GM10266 (cell line): ENCODE results near the gene BCL11B.
"Not testable (repeated sequence)": the region's sequence is repeated elsewhere in the genome, so short reads cannot be mapped to it uniquely, and the experiment has no call there.

Experiments
- DNase-seq: peaks from one replicate; pipeline ENCODE4 v3.0.0; 2012; ENCODE audit errors: extremely low spot score
- TF ChIP-seq, protein P1 (sequence below): IDR thresholded peaks from 2 replicates; pipeline ENCODE4 v1.5.1; 2012; ENCODE audit warnings: mild to moderate bottlenecking, low read depth; ENCODE audit not compliant: control insufficient read depth, insufficient read depth; ENCODE audit errors: missing control alignments

BCL11B gene

DNA sequence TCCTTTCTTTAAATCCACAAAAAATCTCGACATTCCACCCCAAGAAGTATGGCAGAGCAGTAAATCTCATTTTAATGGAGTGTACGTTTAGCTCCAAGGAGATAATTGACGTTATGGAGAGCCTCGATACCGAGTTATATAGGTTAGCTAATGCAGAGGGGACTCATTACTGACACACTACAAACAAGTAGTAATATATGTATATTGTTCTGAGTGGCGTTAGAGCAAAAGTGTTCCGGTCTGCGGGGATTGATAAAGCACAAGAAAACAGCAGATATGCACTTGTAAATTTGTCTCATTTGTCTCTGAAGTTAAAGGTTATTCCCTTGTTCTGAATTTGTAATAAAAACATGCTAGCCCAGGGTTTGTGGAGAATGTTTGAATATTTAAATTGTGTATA lies 84.1 kb downstream of the BCL11B start:
- no peak for DNase-seq
- TF ChIP-seq, protein P1, sequence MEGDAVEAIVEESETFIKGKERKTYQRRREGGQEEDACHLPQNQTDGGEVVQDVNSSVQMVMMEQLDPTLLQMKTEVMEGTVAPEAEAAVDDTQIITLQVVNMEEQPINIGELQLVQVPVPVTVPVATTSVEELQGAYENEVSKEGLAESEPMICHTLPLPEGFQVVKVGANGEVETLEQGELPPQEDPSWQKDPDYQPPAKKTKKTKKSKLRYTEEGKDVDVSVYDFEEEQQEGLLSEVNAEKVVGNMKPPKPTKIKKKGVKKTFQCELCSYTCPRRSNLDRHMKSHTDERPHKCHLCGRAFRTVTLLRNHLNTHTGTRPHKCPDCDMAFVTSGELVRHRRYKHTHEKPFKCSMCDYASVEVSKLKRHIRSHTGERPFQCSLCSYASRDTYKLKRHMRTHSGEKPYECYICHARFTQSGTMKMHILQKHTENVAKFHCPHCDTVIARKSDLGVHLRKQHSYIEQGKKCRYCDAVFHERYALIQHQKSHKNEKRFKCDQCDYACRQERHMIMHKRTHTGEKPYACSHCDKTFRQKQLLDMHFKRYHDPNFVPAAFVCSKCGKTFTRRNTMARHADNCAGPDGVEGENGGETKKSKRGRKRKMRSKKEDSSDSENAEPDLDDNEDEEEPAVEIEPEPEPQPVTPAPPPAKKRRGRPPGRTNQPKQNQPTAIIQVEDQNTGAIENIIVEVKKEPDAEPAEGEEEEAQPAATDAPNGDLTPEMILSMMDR: no peak

DNA sequence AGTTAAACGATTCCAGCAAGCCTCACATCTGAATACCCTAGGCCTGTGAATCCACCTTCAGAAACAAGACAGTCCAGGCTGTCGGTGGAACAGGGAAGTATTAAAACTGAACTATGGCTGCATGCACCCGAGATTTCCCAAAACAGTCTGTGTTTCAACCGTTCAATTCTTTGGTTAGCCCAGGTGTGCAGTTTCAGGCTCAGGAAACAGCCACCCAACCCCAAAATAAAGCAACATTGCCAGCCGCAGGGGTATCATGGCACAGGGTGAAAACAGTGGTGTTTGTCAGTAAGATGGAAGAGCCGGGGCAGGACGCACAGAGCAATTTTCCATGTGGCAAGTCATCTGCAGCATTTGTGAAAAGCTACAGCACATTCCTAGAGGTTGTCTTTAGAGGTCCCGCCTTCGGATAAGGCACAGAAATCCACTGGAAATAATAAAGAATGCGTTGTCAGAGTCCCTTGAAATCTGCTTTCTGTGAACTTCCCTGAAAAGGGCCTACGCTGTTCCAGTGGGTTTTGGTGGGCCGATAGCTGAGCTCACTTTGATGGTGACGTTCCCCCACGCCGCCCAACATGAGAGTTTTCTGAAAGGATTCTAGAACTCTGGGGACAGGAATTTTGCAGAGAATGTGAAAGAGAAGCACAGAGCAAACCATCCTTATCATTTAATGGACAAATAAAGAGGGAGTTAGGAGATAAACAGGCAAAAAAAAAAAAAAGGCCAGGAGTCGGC lies 84.9 kb downstream of the BCL11B start:
- DNase-seq: no peak
- TF ChIP-seq, protein P1: no peak

DNA sequence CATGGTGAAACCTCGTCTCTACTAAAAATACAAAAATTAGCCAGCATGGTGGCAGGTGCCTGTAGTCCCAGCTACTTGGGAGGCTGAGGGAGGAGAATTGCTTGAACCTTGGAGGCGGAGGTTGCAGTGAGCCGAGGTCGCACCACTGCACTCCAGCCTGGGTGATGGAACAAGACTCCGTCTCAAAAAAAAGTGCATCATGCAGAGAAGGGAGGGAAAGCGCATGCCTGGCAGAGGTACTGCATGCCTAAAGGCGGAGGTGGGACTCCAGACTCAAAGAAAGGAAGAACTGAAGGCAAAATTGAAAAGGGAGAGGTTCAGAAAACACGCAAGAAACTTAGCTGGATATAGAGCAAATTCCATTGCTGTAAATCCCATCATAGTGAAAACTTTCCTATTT lies 85.7 kb downstream of the BCL11B start:
- DNase-seq: not testable (repeated sequence)

DNA sequence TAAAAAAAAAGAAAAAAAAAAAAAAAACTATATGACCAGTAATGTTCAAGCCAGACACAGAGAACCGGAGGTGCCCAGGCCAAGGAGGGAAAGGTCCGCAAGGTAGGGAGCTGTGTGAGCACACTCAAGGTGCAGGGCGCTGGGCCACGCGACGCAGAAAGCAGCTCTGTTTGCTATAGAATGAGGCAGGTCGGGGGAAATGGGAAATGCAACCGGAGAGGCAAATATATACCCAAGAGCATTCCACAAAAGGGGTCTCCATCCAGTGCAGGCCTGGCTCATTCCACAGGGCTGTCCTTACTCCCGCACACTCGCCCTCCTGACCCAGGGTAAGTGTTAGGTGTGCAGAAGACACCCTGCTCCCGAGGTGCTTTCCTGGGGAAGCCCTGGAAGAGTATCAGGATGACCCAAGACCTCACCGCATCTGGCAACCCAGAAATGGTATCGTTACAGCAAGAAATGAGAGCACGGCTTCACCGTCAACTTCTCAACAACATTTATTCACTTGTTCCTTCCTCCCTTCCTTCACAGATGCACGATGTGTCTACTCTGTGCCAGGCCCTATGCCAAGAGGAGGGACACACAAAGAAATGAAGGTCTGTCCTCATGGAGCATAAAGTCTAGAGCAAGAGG lies 86.4 kb downstream of the BCL11B start:
- DNase-seq: no peak
- TF ChIP-seq, protein P1: no peak

DNA sequence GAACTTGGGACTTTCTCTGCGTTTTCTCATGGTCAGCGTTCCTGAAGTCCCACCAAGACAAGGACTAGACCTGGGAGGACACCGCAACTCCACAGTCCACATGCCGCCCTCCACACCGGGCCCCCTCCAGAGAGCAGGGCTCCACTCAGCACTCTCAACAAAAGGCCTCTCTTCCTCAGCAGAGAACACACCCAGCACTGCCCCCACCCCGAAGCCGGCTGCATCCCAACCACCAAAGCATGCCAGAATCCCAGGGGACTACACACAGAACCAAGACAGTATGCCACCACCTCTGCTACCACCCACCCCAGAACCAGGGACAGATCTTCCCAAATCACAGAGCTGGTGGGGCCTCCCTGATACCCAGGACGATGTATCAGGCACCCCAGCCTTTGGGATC lies 88.3 kb downstream of the BCL11B start:
- TF ChIP-seq, protein P1: no peak
- DNase-seq: no peak

DNA sequence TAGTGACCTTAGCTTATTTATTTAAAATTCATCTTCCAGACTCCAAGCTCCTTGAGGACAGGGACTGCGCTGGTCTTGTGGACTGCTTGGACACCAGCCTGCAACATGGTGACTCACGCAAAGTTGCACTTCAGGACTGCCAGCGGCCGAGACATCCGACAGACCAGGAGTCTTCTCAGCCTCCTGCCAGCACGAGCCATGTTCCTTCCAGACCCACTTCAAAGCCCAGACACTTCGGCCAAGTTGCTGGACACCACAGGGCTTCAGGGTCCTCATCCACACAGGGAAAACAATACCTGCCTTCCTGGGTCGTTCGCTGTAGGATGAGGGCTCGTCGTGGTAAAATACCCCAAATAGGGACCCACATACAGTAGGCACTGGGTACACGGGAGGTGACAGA lies 88.7 kb downstream of the BCL11B start:
- TF ChIP-seq, protein P1: no peak
- no peak for DNase-seq

DNA sequence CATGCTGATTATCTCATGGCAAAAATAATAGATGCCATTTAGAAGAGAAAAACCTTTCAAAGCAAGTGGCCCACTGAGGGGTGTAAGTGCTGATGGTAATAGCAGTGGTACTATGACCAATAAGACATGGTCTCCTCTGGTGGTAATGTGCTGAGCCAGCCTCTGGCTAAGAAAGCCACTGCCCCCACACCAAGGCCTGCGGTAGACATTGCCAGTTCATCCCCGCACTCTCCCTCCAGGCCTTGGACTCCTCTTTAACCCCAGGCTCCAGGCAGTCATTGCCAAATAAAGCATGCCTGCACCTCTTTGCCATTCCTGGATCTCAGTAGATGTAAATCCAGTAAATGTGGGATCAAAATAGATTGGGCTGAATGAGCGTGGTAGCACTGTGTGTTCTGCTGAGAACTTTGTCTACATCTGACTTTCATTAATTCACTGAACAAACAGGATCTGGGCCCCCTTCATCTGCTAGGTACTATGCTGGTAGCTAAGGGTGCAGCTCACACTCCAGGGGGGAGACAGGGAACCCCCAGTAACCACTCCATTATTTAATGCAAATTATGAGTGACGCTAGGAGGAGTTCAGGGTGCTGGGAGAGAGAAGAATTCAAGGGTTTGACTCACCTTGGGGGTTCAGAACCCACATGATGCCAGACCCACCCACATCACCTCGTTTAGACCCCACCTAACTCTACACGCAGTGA lies 89.3 kb downstream of the BCL11B start:
- TF ChIP-seq, protein P1: no peak
- DNase-seq: no peak
